NCI-H345 treated with DMSO at 0.1 percent for 48 hours (cell line): ENCODE data around the gene SPIRE2.
A peak's percentile ranks its signal among the peaks of the same experiment; 100 is the strongest.
"Not testable (repeated sequence)": the region's sequence is repeated elsewhere in the genome, so short reads cannot be mapped to it uniquely, and the experiment has no call there.

ENCODE experiments used
- DNase-seq: peaks from one replicate; lab custom pipeline; 2025; ENCODE audit not compliant: unreplicated experiment; lab: John Stamatoyannopoulos, UW

Gene SPIRE2

DNA sequence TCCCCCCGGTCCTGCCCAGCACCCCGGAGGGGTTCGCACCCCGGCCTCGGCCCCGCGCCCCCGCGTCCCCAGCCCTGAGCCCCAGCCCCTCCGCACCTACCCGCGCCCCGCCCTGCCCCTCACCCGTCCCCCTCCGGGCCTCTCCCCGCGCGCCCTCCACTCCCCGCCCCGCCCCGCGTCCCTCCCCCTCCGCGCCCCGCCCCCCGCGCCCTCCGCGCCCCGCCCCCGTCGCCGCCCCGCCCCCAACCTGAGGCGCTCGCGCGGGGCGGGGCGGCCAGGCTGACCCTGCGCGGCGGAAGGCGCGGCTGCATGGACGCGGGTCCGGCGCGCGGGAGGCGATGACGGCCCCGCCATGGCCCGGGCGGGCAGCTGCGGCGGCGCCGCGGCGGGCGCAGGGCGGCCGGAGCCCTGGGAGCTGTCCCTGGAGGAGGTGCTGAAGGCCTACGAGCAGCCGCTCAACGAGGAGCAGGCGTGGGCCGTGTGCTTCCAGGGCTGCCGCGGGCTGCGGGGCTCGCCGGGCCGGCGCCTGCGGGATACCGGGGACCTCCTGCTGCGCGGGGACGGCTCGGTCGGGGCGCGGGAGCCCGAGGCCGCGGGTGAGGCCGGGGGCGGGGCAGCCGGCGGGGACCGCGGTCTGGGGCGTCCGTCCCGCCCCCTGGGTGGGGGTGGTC is at the start of gene SPIRE2:
SPIRE2 (plus strand) TSS at position 277 of the 671 bp plus-strand sequence; CDS start at position 353, 76 bp downstream.
- DNase-seq = peak; percentile 8

DNA sequence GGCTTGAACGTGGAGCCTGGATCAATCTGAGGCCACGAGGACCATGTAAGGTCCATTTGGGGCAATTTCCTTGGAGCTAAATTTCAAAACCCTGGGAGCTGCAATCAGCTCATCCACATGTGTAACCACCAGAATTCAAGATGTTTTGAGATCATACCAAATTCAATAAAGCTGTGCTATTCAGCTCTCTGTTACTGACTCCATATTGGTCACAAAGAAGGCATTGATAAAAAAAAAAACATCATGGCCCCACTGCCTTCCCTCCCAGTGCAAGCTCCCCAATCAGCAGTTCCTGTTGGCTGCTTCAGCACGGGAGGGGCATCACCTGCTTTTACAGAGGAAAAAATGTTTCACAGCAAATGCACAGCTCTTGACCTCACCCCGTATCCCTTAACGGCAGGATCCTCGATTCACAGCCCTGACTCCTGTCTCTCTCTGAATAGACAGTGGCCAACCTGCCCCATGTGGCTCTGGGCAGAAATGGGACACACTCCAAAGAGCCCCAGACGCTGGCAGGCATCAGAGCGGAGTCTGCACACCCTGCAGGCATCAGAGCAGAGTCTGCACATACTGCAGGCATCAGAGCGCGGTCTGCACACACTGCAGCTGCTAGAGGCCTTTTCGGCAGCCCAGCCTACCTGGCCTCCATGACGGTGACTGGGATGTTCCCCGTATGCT is 48.9 kb upstream of the SPIRE2 start:
- DNase-seq = no peak

GRCh38 chr16:89779909-89780305 is 48.4 kb upstream of the SPIRE2 start:
- DNase-seq = no peak

DNA sequence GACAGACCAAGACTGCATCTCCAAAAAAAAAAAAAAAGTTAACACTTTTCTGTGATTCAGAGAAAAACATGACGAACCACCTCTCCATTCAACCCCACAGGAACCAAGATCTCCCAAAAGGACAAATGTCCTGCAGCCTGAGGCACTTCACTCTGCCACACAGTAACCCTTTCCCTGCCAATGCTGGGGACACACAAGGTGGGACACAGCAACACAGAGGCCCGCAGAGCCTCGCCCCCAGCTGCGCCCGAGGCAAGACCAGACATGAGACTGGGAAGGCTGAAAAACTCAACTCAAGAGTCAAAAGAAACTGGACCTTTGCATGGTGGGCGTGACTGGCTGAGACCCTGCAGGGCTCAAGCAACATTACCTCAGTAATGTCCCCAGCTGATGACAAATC is 45.8 kb upstream of the SPIRE2 start:
- no peak for DNase-seq

- DNase-seq = not testable (repeated sequence)
Observed at GRCh38 chr16:89783952-89784351, 44.3 kb upstream of the SPIRE2 start.

- DNase-seq = no peak
Observed at GRCh38 chr16:89784406-89784805, 43.9 kb upstream of the SPIRE2 start.

DNA sequence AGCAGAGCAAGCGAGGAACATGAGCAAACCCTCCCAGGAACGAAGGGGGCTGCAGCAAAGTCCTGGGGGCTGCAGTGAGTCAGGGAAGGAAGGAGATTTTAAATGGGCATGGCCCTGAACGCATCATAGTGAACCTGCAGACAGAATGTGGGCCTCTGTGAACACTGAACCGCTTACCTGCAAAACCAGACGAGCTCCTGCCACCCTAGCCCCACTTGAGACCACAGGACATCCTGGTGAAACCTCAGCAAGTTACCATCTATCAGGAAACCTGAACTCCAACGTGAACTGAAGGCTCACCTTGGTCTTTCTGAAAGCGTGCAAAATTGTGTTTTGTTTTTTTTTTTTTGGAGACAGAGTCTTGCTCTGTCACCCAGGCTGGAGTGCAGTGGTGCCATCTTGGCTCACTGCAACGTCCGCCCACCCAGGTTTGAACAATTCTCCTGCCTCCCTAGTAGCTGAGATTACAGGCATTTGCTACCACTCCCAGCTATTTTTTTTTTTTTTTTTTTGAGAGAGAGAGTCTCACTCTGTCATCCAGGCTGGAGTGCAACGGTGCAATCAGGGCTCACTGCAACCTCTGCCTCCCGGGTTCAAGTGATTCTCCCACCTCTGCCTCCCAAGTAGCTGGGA is 42.6 kb upstream of the SPIRE2 start:
- DNase-seq = no peak

- DNase-seq = no peak
Observed at GRCh38 chr16:89786474-89787364, 41.6 kb upstream of the SPIRE2 start.

DNA sequence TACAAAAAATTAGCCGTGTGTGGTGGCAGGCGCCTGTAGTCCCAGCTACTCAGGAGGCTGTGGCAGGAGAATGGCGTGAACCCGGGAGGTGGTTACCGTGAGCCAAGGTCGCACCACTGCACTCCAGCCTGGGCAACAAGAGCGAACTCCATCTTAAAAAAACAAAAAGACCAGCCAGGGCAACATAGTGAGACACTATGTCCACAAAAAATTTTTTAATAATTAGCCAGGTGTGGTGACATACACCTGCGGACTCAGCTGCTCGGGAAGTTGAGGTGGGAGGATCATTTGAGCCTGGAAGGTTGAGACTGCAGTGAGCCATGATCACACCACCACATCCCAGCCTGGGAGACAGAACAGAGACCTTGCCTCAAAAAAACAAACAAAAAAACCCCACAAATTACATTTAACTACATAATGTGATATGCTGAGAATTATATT is 40.9 kb upstream of the SPIRE2 start:
- no peak for DNase-seq

DNA sequence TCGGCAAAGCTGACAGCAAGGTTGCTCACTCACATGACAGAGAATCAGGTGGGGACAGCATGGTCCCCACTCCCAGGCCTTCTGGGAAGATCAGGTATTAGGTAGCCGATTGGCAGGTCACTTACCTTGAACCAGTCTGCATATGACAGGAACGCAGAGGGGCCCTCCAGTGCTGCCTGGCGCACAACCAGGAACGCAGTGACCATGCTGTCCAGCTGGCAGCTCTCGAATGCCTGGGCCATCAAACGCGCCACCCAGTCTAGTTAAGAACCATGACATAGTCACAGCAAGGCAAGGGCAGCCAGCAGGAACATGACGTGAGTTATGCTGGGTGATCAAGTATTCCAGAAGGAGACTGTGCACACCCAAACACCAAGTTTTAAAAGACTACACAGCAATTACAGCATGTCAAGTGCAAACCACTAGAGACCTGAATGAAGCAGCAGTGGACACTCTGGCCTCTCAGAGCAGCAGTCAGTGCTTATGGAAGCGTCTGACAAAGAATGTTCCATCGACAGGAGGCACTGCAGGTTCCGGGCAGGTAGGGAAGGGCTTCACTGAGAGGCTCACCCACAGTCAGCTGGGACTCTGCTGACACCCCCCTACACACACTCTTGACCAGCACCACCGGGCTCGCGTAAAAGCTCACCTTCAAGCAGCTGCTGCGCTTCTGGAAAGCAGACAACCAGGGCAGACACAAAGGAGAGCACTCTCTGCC is 36.8 kb upstream of the SPIRE2 start:
- no peak for DNase-seq

DNA sequence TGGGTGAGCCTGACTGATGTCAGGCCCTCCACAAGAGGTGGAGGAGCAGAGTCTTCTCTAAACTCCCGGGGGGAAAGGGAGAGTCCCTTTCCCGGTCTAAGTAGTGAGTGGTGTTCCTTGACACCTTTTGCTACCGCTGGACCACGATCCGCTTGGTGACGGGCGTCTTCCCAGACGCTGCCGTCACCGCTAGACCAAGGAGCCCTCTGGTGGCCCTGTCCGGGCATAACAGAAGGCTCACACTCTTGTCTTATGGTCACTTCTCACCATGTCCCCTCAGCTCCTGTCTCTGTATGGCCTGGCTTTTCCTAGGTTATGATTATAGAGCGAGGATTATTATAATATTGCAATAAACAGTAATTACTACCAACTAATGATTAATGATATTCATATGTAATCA is 35.2 kb upstream of the SPIRE2 start:
- DNase-seq = not testable (repeated sequence)

GRCh38 chr16:89793955-89794354 is 34.3 kb upstream of the SPIRE2 start:
- no peak for DNase-seq

- no peak for DNase-seq
Observed at GRCh38 chr16:89795676-89796075, 32.6 kb upstream of the SPIRE2 start.

DNA sequence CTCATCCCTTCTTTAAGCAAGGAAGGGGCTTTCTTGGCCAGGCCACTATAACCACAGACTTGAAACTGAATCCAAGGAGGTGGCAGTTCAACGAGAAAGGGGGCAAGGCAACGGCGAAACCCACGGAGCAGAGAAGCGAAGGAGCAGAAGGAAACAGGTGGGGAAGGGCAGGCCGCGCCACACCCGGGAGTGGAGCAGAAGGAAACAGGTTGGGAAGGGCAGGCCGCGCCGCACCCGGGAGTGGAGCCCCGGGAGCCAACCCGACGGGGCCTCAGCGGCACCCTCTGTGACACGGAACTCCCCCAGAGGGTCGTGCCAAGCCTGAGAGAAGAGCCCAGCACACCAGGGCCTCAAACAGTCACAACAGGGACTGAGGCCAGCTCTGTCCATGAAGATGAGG is 32.2 kb upstream of the SPIRE2 start:
- DNase-seq = no peak

DNA sequence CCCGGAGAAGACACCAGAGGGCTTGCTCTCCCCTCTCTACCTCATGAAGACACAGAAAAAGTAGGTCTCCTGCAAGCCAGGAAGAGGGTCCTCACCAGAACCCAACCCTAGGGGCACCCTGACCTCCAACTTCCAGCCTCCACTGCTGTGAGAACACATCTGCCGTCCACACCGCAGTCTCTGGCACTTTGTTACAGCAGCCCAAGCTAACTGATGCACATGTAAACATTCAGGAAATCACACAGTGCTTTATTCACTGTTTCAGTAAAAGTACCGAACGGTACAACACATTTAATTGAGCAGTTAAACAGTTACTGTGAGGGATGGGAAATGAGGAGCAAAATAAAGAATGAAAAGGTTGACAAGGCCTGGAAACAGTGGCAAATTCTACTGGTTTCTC is 30.1 kb upstream of the SPIRE2 start:
- no peak for DNase-seq

GRCh38 chr16:89798832-89799370 is 29.4 kb upstream of the SPIRE2 start:
- DNase-seq = no peak

DNA sequence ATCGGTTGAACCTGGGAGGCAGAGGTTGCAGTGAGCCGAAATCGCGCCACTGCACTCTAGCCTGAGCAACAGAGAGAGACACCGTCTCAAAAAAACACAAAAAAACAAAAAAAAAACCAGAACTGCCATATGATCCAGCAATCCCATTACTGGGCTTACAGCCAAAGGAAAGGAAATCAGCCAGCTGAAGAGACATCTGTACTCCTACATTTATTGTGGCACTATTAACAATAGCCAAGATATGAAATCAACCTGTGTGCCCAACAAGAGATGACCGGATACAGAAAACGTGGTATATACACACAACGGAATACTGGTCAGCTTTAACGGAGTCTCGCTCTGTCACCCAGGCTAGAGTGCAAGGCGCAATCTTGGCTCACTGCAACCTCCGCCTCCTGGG is 26.5 kb upstream of the SPIRE2 start:
- no peak for DNase-seq

GRCh38 chr16:89805136-89805905 is 23.0 kb upstream of the SPIRE2 start:
- DNase-seq = no peak

DNA sequence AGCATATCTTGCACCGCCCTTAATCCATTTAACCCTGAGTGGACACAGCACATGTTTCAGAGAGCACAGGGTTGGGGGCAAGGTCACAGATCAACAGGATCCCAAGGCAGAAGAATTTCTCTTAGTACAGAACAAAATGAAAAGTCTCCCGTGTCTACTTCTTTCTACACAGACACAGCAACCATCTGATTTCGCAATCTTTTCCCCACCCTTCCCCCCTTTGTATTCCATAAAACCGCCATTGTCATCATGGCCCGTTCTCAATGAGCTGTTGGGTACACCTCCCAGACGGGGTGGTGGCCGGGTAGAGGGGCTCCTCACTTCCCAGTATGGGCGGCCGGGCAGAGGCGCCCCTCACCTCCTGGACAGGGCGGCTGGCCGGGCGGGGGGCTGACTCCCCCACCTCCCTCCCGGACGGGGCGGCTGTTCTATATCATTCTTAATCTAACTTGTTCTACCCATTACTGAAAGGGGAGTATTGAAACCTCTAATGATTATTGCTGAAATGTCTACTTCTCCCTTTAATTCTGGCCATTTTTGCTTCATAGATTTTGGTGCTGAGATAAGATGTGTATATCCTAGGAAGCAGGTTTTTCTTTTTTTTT is 21.6 kb upstream of the SPIRE2 start:
- not testable (repeated sequence) for DNase-seq
